ELF-1 (cell line): Measurements from ENCODE around the gene TEX13D.

ENCODE experiments used
- DNase-seq: peaks from one replicate; pipeline ENCODE4 v3.0.0-alpha.2; 2016; ENCODE audit warnings: low read depth, low spot score

TEX13D gene

GRCh38 chrX:124348182-124348581 is 15.7 kb downstream of the TEX13D start:
- DNase-seq: no peak

- no peak for DNase-seq
Measured at GRCh38 chrX:124348885-124349453, 16.5 kb downstream of the TEX13D start.

GRCh38 chrX:124354648-124355047 is 22.2 kb downstream of the TEX13D start:
- no peak for DNase-seq

- DNase-seq: no peak
Measured at GRCh38 chrX:124358800-124359383, 26.4 kb downstream of the TEX13D start.

GRCh38 chrX:124362072-124362471 is 29.6 kb downstream of the TEX13D start:
- DNase-seq: no peak

- no peak for DNase-seq
Measured at GRCh38 chrX:124362761-124363160, 30.3 kb downstream of the TEX13D start.

GRCh38 chrX:124369722-124370121 is 37.3 kb downstream of the TEX13D start:
- DNase-seq: no peak

- no peak for DNase-seq
Measured at GRCh38 chrX:124373348-124373747, 40.9 kb downstream of the TEX13D start.

- no peak for DNase-seq
Measured at GRCh38 chrX:124378643-124379042, 46.2 kb downstream of the TEX13D start.

- no peak for DNase-seq
Measured at GRCh38 chrX:124383354-124383753, 50.9 kb downstream of the TEX13D start.

GRCh38 chrX:124386401-124386800 is 53.9 kb downstream of the TEX13D start:
- DNase-seq: no peak
